ENCODE measurements around the gene LIMS1.

- TF ChIP-seq CTCF (conservative IDR thresholded peaks at IDR 0.05; ENCODE audit: low read depth in 2 of 2) (no peak), ZNF114 (CRISPR knock-in tag; IDR thresholded peaks at IDR 0.05) (no peak), EZH2 (IDR thresholded peaks at IDR 0.05; ENCODE audit: low read depth, unreplicated experiment) (no peak), POLR2AphosphoS5 (IDR thresholded peaks at IDR 0.05; ENCODE audit: low read depth) (no peak), REST (IDR thresholded peaks at IDR 0.05; ENCODE audit: unreplicated experiment) (no peak), JUNB (IDR thresholded peaks at IDR 0.05; ENCODE audit: unreplicated experiment) (no peak), CREB1 (CRISPR knock-in tag; IDR thresholded peaks at IDR 0.05; ENCODE audit: low read depth) (no peak), STAT1 (IDR thresholded peaks at IDR 0.05; ENCODE audit: unreplicated experiment) (no peak), ETS1 (IDR thresholded peaks at IDR 0.05) (no peak), EZH2phosphoT487 (IDR thresholded peaks at IDR 0.05; ENCODE audit: unreplicated experiment) (no peak)
Measured at GRCh38 chr2:108565778-108566375, 31.6 kb downstream of the LIMS1 start.

Data from GM23338 (cell line).